Measurements from ENCODE around the gene DTX4. TPM values are rescaled to one million over a fixed set of nuclear protein-coding genes. Genes with fewer than 3 reads are reported as not detected.

DTX4 gene
- polyA plus RNA-seq, 1 of the 3 experiments (the other 2 are of a cell fraction): 0.05 TPM

GRCh38 chr11:59247531-59248227, 75.7 kb downstream of the DTX4 start (continued):
- no peak for TF ChIP-seq MXI1 (IDR thresholded peaks at IDR 0.05; ENCODE audit: low read depth, low read length)
- TF ChIP-seq EP300 (IDR thresholded peaks at IDR 0.05; ENCODE audit: borderline replicate concordance in 1 of 2, low read depth in 1 of 2, low read length in 1 of 2): no peak

GRCh38 chr11:59249535-59249934, 77.6 kb downstream of the DTX4 start:
- H3K27ac ChIP-seq (ENCODE audit: low read depth in 2 of 2, low read length in 1 of 2): no peak overlapping the region
- POLR2A ChIA-PET: no interaction called here
- H3K36me3 ChIP-seq (replicated peaks in 1 of 2; ENCODE audit: control insufficient read depth in 1 of 2, insufficient read depth in 2 of 2, low read length in 1 of 2): no peaks in the 10 kb centered on the region
- TF ChIP-seq CTCF (IDR thresholded peaks at IDR 0.05) (no peak), USF1 (IDR thresholded peaks at IDR 0.05; ENCODE audit: borderline replicate concordance, low read depth) (no peak)
- CTCF ChIA-PET: interaction anchor here (0.6 kb wide), 1 partner anchor 79 kb away, joined by 3 read pairs; no protein-coding TSS in a partner anchor
- no peak overlapping the region for H3K9ac ChIP-seq
- H3K4me2 ChIP-seq: no peak overlapping the region
- H3K4me1 ChIP-seq (ENCODE audit: control insufficient read depth in 1 of 2, insufficient read depth in 2 of 2, low read depth in 1 of 2, low read length in 1 of 2): no peaks in the 10 kb centered on the region
- no peaks in the 10 kb centered on the region for H3K79me2 ChIP-seq (ENCODE audit: insufficient read depth)
- no peak overlapping the region for H2AFZ ChIP-seq (ENCODE audit: low read depth)
- H3K9me2 ChIP-seq: no peaks in the 10 kb centered on the region
- H3K9me3 ChIP-seq: no peaks in the 10 kb centered on the region
- WGBS (ENCODE audit: low lambda C conversion rate): 16% methylated on average over 7 of the region's 7 CpGs
- DNase-seq: no peak
- H3K27me3 ChIP-seq (ENCODE audit: insufficient read depth): peaks cover 4% of the 10 kb centered on the region; the same call in 1 of the 2 replicates
- H3K4me3 ChIP-seq (ENCODE audit: low read depth in 2 of 2, low read length in 1 of 2): no peak overlapping the region
- no peaks in the 10 kb centered on the region for H4K20me1 ChIP-seq (ENCODE audit: insufficient read depth)
- H3F3A ChIP-seq (replicated peaks; ENCODE audit: insufficient read depth): no peaks in the 10 kb centered on the region

GRCh38 chr11:59253001-59253400, 81.1 kb downstream of the DTX4 start:
- no peaks in the 10 kb centered on the region for H3K79me2 ChIP-seq (ENCODE audit: insufficient read depth)
- no peaks in the 10 kb centered on the region for H3K4me1 ChIP-seq (ENCODE audit: control insufficient read depth in 1 of 2, insufficient read depth in 2 of 2, low read depth in 1 of 2, low read length in 1 of 2)
- CTCF ChIA-PET: no interaction called here
- 0% methylated on average over 2 of the region's 2 CpGs for WGBS (ENCODE audit: low lambda C conversion rate)
- no peak overlapping the region for H3K27ac ChIP-seq (ENCODE audit: low read depth in 2 of 2, low read length in 1 of 2)
- H3K27me3 ChIP-seq (ENCODE audit: insufficient read depth): no peaks in the 10 kb centered on the region; the same call in 1 of the 2 replicates
- H3K4me3 ChIP-seq (ENCODE audit: low read depth in 2 of 2, low read length in 1 of 2): no peak overlapping the region
- H4K20me1 ChIP-seq (ENCODE audit: insufficient read depth): no peaks in the 10 kb centered on the region
- H3F3A ChIP-seq (replicated peaks; ENCODE audit: insufficient read depth): no peaks in the 10 kb centered on the region
- H3K9me3 ChIP-seq: no peaks in the 10 kb centered on the region
- POLR2A ChIA-PET: no interaction called here
- H3K4me2 ChIP-seq: no peak overlapping the region
- no peak overlapping the region for H2AFZ ChIP-seq (ENCODE audit: low read depth)
- H3K9me2 ChIP-seq: no peaks in the 10 kb centered on the region
- DNase-seq: no peak
- no peak overlapping the region for H3K9ac ChIP-seq
- no peaks in the 10 kb centered on the region for H3K36me3 ChIP-seq (replicated peaks in 1 of 2; ENCODE audit: control insufficient read depth in 1 of 2, insufficient read depth in 2 of 2, low read length in 1 of 2)
- no peak for TF ChIP-seq FOXJ3 (CRISPR knock-in tag; IDR thresholded peaks at IDR 0.05)
- TF ChIP-seq CHD2 (IDR thresholded peaks at IDR 0.05; ENCODE audit: low read length, partially characterized antibody): no peak
- TF ChIP-seq NFIC (IDR thresholded peaks at IDR 0.05; ENCODE audit: borderline replicate concordance): no peak
- TF ChIP-seq REST (IDR thresholded peaks at IDR 0.05; ENCODE audit: low read depth, low read length): no peak
- TF ChIP-seq CTCF (IDR thresholded peaks at IDR 0.05): no peak
- TF ChIP-seq GATA2 (CRISPR knock-in tag; IDR thresholded peaks at IDR 0.05): no peak
- no peak for TF ChIP-seq MEF2A (IDR thresholded peaks at IDR 0.05; ENCODE audit: borderline replicate concordance, low read depth)
- TF ChIP-seq POLR2AphosphoS5 (IDR thresholded peaks at IDR 0.05; ENCODE audit: low read depth, low read length): no peak
- no peak for TF ChIP-seq MAX (IDR thresholded peaks at IDR 0.05; ENCODE audit: low read depth)
- TF ChIP-seq USF2 (IDR thresholded peaks at IDR 0.05; ENCODE audit: borderline replicate concordance, low read depth, low read length): no peak
- no peak for TF ChIP-seq TCF12 (IDR thresholded peaks at IDR 0.05)
